GM10248 (cell line): ENCODE measurements around the gene LAYN.
A peak's percentile ranks its signal among the peaks of the same experiment; 100 is the strongest.

Experiments
- CTCF ChIA-PET: fragments of 300-600 bp; sonication (Branson Sonifier 250); formaldehyde crosslinking; extraction: SDS; loops from one replicate; lab custom pipeline; 2021; ENCODE audit warnings: antibody characterized with exemption; lab: Yijun Ruan, JAX
- POLR2A ChIA-PET: fragments of 350-650 bp; sonication (Branson Sonifier 250); formaldehyde crosslinking; extraction: SDS; loops from one replicate; lab custom pipeline; 2020; ENCODE audit warnings: antibody characterized with exemption; lab: Yijun Ruan, JAX
- DNase-seq: peaks from one replicate; pipeline ENCODE4 v3.0.0; 2012; ENCODE audit errors: extremely low spot score
- TF ChIP-seq, protein P1 (sequence below): IDR thresholded peaks from 2 replicates; pipeline ENCODE4 v1.5.1; 2012; ENCODE audit warnings: mild to moderate bottlenecking, low read depth; ENCODE audit errors: extremely low read depth, missing control alignments, control extremely low read depth

Gene LAYN, protein sequence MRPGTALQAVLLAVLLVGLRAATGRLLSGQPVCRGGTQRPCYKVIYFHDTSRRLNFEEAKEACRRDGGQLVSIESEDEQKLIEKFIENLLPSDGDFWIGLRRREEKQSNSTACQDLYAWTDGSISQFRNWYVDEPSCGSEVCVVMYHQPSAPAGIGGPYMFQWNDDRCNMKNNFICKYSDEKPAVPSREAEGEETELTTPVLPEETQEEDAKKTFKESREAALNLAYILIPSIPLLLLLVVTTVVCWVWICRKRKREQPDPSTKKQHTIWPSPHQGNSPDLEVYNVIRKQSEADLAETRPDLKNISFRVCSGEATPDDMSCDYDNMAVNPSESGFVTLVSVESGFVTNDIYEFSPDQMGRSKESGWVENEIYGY

DNA sequence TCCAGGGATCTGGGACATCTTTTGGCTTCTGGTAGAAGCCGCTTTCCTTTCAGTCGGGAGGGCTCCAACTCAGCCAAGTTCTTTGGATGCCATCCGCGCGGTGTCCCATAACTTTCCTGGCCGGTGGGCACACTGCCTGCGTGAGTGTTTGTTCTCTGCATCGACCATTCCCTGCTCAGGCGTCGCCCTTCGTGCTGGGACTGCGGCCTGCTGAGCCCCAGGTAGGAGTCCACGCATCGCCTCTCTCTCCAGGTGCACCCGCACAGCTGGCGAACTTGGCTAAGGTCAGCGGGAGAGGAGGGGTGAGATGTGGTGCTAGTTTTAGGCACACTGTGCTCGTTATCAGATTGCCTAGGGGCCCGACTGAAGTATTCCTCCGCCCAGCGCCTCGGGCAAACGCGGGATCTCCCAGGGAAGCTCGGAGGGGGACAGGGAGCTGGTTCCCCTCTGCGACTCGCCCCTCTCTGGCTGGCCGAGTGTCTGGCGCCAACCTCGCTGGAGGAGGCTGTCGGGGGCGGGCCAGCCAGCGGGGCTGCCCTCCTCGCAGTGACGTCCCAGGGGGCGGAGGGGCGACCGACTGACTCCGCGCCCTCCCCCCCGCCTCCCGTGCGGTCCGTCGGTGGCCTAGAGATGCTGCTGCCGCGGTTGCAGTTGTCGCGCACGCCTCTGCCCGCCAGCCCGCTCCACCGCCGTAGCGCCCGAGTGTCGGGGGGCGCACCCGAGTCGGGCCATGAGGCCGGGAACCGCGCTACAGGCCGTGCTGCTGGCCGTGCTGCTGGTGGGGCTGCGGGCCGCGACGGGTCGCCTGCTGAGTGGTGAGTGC, at the start of gene LAYN:
Gene LAYN, plus strand, starts transcription at position 607 of the 823 bp plus-strand sequence. Its CDS starts 124 bp downstream, at position 731.
- peak; percentile 36 for DNase-seq
- ChIA-PET POLR2A (no interaction called here), CTCF (interaction anchor here (1.1 kb wide), 1 partner anchor 10 kb away, joined by 3 read pairs; no protein-coding TSS in a partner anchor)
- TF ChIP-seq, protein P1, sequence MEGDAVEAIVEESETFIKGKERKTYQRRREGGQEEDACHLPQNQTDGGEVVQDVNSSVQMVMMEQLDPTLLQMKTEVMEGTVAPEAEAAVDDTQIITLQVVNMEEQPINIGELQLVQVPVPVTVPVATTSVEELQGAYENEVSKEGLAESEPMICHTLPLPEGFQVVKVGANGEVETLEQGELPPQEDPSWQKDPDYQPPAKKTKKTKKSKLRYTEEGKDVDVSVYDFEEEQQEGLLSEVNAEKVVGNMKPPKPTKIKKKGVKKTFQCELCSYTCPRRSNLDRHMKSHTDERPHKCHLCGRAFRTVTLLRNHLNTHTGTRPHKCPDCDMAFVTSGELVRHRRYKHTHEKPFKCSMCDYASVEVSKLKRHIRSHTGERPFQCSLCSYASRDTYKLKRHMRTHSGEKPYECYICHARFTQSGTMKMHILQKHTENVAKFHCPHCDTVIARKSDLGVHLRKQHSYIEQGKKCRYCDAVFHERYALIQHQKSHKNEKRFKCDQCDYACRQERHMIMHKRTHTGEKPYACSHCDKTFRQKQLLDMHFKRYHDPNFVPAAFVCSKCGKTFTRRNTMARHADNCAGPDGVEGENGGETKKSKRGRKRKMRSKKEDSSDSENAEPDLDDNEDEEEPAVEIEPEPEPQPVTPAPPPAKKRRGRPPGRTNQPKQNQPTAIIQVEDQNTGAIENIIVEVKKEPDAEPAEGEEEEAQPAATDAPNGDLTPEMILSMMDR, result no peak

DNA sequence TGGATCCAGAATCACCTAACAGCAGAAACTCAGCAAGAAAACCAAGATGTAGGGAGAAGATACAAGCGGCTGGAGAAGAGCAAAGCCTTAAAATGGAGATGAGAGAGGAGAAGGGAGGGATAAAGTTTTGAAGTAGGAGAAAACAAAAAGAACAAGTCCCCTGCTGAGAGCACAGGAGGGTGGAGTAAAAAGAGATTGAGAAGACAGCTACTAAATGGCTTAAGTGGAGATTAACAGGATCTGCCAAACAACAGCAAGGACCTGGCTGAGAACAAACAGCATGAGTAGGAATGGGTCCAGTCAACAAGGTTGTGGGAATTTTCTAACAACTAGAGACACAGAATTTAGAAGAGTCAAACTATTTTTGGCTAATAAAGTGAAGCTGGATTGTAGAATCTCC, 46.5 kb upstream of the LAYN start:
- CTCF ChIA-PET, result interaction anchor here (1.2 to 2.2 kb wide), 3 partner anchors 12 to 47 kb away, joined by 3 to 5 read pairs (median 4); no protein-coding TSS in a partner anchor
- DNase-seq, result no peak
- TF ChIP-seq, protein P1, result no peak
- POLR2A ChIA-PET, result interaction anchor here (1.2 kb wide), 1 partner anchor 15 kb away, joined by 3 read pairs; no protein-coding TSS in a partner anchor

DNA sequence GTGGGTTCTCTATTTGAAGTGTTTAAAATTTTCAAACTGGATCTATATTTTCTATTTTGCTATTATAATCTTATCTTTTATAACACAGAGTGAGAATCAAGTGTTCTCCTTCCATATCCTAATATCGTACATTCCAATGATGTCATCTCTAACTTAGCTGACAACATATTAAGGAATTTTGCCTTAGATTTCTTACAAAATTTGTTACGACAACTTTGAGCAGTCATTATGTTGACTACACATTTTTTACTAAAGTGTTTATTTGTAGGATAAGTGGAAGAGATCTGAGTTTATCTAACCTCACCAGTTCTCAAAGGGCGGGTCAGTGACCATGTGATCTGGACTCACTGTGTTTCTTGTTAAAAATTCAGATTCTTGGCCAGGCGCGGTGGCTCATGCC, 41.0 kb upstream of the LAYN start:
- ChIA-PET POLR2A (no interaction called here), CTCF (no interaction called here)
- no peak for DNase-seq
- TF ChIP-seq, protein P1, result no peak

DNA sequence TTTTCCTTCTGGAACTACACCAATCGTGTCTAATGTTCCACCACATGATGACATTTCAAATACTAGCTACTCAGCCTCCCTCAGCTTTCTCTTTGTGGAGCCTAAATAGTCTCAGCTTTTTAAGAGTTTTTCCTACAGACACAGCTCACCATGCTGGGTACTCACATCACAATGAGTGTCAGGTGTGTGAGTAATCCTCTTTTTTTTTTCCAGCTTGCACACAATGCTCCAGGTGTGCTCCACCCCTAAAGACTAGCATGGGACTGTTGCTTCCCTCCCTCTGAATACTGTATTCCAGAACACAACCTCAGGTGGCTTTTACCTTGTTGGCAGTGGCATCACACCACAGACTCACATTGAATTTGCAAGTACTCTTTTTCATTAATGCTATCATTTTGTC, 40.0 kb upstream of the LAYN start:
- ChIA-PET CTCF (interaction anchor here (1.4 to 1.5 kb wide), 2 partner anchors 10 to 45 kb away, joined by 3 to 4 read pairs; no protein-coding TSS in a partner anchor), POLR2A (no interaction called here)
- no peak for DNase-seq
- TF ChIP-seq, protein P1, result no peak

DNA sequence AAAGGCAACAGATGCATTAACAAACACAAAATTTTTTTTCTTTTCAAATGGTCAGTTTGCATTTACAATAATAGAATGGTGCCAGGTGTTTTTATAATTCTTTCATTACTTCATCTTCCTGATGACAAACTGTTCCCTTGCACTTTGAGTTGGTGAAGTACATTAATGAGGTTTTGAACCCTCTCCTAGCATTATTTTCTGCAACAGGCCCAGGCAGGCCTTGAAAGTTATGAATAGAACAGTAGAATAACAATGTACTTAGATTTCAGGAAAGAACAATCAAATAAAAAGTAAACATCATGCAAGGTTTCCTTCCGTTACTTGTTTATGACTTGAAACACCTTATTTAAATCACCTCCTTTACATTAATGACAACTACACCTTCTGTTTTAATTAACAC, 37.9 kb upstream of the LAYN start:
- CTCF ChIA-PET, result no interaction called here

More for the DNA sequence above, 37.9 kb upstream of the LAYN start:
- TF ChIP-seq, protein P1, result no peak
- no peak for DNase-seq
- POLR2A ChIA-PET, result no interaction called here
